Measurements from ENCODE around the gene SPEF2.

SPEF2 gene

DNA sequence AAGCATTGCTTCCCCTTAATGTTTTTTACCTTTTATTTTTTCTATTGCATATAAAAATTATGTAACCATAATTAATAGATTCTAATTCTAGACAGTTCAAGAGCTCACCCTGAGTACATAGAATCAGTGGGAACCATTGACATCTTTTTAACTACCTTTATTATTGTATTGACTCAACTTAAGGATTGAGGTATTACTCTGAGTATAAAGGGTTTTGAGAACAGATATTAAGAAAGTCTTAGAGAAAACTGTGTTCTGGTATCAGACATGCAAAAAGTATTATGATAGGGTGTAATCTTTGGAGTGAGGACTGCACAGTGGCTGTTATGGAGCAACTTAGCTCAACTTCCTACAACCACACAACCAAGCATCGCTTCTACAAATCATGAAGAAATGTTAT is 8.9 kb downstream of the SPEF2 start:
- no peak for DNase-seq (ENCODE audit: low read depth)
- H3K4me3 ChIP-seq (ENCODE audit: low read length): no peak overlapping the region
- TF ChIP-seq CTCF (conservative IDR thresholded peaks at IDR 0.05; ENCODE audit: low read length): no peak

- H3K4me3 ChIP-seq (ENCODE audit: low read length): no peak overlapping the region
- TF ChIP-seq CTCF (conservative IDR thresholded peaks at IDR 0.05; ENCODE audit: low read length): no peak
- no peak for DNase-seq (ENCODE audit: low read depth)
Observed at GRCh38 chr5:35634326-35634725, 16.7 kb downstream of the SPEF2 start.

DNA sequence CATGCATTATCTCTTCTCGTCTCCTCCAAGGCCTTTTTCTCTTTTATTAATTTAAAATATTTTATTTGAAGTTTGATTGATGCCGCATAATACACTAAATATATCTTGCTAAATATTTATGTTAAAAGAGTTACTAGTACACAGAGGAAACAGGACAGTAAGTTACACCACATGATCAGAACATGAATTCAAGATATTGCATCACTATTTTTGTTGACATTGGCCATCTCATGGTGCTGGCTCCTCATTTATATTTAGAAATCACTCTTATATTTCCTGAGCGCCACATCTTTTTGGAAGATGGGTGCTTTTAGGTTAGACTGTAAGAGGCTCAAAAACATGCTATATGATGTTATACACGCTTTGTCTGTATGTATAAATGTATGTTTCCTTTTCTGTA is 23.0 kb downstream of the SPEF2 start:
- DNase-seq (ENCODE audit: low read depth): no peak
- no peak for TF ChIP-seq CTCF (conservative IDR thresholded peaks at IDR 0.05; ENCODE audit: low read length)
- no peak overlapping the region for H3K4me3 ChIP-seq (ENCODE audit: low read length)

- H3K4me3 ChIP-seq (ENCODE audit: low read length): no peak overlapping the region
- no peak for DNase-seq (ENCODE audit: low read depth)
- TF ChIP-seq CTCF (conservative IDR thresholded peaks at IDR 0.05; ENCODE audit: low read length): no peak
Observed at GRCh38 chr5:35644543-35644942, 26.9 kb downstream of the SPEF2 start.

DNA sequence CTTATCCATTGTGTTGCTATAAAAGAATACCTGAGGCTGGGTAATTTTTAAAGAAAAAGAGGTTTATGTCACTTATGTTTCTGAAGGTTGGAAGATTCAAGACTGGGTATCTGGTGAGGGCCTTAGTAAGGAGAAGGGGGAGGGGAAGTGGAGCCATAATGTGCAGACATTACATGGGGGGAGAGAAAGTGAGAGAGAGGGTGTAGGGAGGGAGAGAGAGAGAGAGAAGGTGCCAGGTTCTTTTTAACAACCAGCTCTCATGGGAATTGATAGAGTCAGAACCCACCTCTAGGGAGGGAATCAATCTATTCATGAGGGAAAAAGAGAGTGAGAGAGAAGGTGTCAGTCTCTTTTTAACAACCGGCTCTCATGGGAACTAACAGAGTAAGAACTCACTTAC is 29.5 kb downstream of the SPEF2 start:
- no peak for DNase-seq (ENCODE audit: low read depth)
- no peak for TF ChIP-seq CTCF (conservative IDR thresholded peaks at IDR 0.05; ENCODE audit: low read length)
- no peak overlapping the region for H3K4me3 ChIP-seq (ENCODE audit: low read length)

DNA sequence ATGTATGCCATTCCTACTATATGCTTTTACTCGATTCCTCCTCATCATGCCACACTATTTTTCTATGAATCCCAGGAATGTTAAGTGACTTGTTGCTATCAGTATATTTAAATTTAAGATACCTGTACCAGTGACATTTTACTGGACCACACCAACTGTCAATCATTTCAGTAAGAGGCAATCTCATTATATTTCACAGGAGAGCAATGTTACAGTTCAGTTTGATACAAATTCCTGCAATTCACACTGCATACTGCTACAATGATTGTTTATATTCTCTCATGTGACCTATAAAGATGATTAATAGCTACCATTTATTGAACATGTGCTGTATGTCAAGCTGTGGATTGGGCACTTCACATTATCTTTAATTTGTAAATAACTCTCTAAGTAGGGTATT is 30.0 kb downstream of the SPEF2 start:
- no peak for DNase-seq (ENCODE audit: low read depth)
- TF ChIP-seq CTCF (conservative IDR thresholded peaks at IDR 0.05; ENCODE audit: low read length): no peak
- no peak overlapping the region for H3K4me3 ChIP-seq (ENCODE audit: low read length)

DNA sequence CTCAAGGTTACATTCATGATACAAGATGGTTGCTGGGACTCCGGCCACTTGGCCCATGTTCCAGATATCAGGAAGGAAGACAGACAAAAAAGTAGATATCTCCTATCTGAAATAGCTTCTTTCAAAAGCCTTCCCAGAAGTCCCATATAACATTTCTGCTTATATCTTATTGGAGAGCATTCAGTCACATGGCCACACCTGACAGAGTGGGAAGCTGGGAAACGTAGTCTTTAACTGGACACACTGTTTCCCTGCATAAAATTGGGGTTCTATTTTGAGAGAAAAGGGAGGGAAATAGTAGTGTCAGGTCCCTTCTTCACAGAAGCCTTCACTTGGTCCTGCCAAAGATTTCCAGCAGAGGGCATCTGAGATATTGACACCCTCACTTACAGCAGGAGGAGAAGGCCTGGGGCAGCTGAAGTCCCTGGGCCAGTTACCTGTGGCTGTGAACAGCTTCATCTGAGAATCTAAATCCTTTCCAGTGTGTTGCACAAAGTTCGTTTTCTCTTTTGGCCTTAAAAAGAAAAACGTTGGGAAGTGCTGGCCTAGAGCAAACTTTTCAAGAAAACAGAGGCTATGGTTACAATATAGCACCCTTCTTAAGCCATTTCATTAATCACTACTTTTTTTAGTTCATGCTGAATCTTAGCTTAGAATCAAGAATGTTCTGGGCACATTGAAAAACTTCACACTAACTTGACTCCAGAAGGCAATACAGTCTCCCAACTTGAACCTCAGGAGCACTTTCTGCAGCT is 33.5 kb downstream of the SPEF2 start:
- no peak overlapping the region for H3K4me3 ChIP-seq (ENCODE audit: low read length)
- peak; percentile 80 for TF ChIP-seq CTCF (conservative IDR thresholded peaks at IDR 0.05; ENCODE audit: low read length)
- DNase-seq (ENCODE audit: low read depth): peak; percentile 65
